GM12878 (cell line): ENCODE measurements around the gene TXNDC15.
"Not testable (repeated sequence)": the region's sequence is repeated elsewhere in the genome, so short reads cannot be mapped to it uniquely, and the experiment has no call there.

Experiments
- ATF7 ChIP-seq: fragments of 450-650 bp; IDR thresholded peaks from 2 replicates; pipeline ENCODE4 v1.6.1; 2016; ENCODE audit warnings: low read depth, mild to moderate bottlenecking
- CEBPB ChIP-seq, 2 experiments: fragments of 150-350 bp in 1 of 2; IDR thresholded peaks; 2 replicates each; pipeline ENCODE4 v1.6.1; 2012 to 2014; ENCODE audit warnings: low read depth in 2 of 2, low read length in 2 of 2, borderline replicate concordance in 1 of 2, inconsistent platforms in 1 of 2
- CREB1 ChIP-seq: IDR thresholded peaks from 2 replicates; pipeline ENCODE4 v1.6.1; 2012; ENCODE audit warnings: low read depth, mild to moderate bottlenecking, inconsistent platforms
- EP300 ChIP-seq, 2 experiments: fragments of 150-350 bp in 1 of 2; IDR thresholded peaks; 2 replicates each; pipeline ENCODE4 v1.6.1; 2011 to 2012; ENCODE audit warnings: low read depth in 2 of 2, low read length in 2 of 2, borderline replicate concordance in 1 of 2, improper control_type of control experiment in 1 of 2, inconsistent platforms in 1 of 2; ENCODE audit not compliant: control insufficient read depth in 1 of 2
- EZH2 ChIP-seq: IDR thresholded peaks from 2 replicates; pipeline ENCODE4 v1.6.1; 2012; ENCODE audit warnings: low read depth, mild to moderate bottlenecking, control low read depth, inconsistent platforms, low read length, borderline replicate concordance; ENCODE audit not compliant: control insufficient read depth
- MYC ChIP-seq: IDR thresholded peaks from 2 replicates; pipeline ENCODE4 v1.6.1; 2011; ENCODE audit warnings: mild to moderate bottlenecking, low read length, moderate library complexity, inconsistent platforms; ENCODE audit not compliant: insufficient read depth, insufficient replicate concordance, insufficient read length, severe bottlenecking
- POLR2A ChIP-seq: IDR thresholded peaks from 2 replicates; pipeline ENCODE4 v1.6.1; 2011; ENCODE audit warnings: low read depth, mild to moderate bottlenecking, low read length
- ZNF274 ChIP-seq: IDR thresholded peaks from one replicate; pipeline ENCODE4 v1.8.0; 2011; ENCODE audit not compliant: insufficient read length, insufficient read depth
- TF ChIP-seq, protein P1 (sequence below), 3 experiments: IDR thresholded peaks in 2 of 3; conservative IDR thresholded peaks in 1 of 3; 2 replicates each; pipeline ENCODE4 v1.5.1; 2011; ENCODE audit warnings: low read depth in 3 of 3, low read length in 3 of 3, mild to moderate bottlenecking in 3 of 3, control low read depth in 2 of 3, moderate library complexity in 2 of 3, inconsistent platforms in 1 of 3, mixed read lengths in 1 of 3; ENCODE audit not compliant: control insufficient read depth in 2 of 3, insufficient read depth in 1 of 3; ENCODE audit errors: extremely low read depth in 1 of 3

DNA sequence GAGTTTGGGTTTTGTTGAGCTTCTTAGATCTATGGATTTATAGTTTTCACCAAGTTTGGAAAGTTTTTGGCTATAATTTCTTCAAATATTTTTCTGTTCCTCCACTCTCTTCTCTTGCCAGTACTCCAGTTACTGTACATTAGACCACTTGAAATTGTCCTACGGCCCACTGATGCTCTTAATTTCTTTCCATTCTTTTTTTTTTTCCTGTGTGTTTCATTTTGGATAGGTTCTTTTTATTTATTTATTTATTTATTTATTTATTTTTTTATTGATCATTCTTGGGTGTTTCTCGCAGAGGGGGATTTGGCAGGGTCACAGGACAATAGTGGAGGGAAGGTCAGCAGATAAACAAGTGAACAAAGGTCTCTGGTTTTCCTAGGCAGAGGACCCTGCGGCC lies 6.8 kb downstream of the TXNDC15 start:
- not testable (repeated sequence) for TF ChIP-seq CREB1; ATF7; EZH2; EP300 (IDR thresholded peaks at IDR 0.05; ENCODE audit: borderline replicate concordance in 1 of 2, control insufficient read depth in 1 of 2, low read depth in 2 of 2, low read length in 2 of 2); CEBPB (IDR thresholded peaks at IDR 0.05; ENCODE audit: borderline replicate concordance in 1 of 2, low read depth in 2 of 2, low read length in 2 of 2); MYC; POLR2A; ZNF274
- TF ChIP-seq, protein P1, sequence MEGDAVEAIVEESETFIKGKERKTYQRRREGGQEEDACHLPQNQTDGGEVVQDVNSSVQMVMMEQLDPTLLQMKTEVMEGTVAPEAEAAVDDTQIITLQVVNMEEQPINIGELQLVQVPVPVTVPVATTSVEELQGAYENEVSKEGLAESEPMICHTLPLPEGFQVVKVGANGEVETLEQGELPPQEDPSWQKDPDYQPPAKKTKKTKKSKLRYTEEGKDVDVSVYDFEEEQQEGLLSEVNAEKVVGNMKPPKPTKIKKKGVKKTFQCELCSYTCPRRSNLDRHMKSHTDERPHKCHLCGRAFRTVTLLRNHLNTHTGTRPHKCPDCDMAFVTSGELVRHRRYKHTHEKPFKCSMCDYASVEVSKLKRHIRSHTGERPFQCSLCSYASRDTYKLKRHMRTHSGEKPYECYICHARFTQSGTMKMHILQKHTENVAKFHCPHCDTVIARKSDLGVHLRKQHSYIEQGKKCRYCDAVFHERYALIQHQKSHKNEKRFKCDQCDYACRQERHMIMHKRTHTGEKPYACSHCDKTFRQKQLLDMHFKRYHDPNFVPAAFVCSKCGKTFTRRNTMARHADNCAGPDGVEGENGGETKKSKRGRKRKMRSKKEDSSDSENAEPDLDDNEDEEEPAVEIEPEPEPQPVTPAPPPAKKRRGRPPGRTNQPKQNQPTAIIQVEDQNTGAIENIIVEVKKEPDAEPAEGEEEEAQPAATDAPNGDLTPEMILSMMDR (IDR thresholded peaks at IDR 0.05 in 2 of 3, conservative IDR thresholded peaks at IDR 0.05 in 1 of 3; ENCODE audit: control insufficient read depth in 2 of 3, extremely low read depth in 1 of 3, insufficient read depth in 1 of 3, low read depth in 3 of 3, low read length in 3 of 3): not testable (repeated sequence)
